Mesenteric fat pad (tissue), 1 donor: ENCODE measurements around the gene MRPS25. TPM values are rescaled to one million over a fixed set of nuclear protein-coding genes. Genes with fewer than 3 reads are reported as not detected.

Experiments used
- DNase-seq: peaks from one replicate; pipeline ENCODE4 v3.0.0-alpha.2; 2020; ENCODE audit warnings: low spot score
- total RNA-seq: library from RNA; stranded (reverse); fragmentation: NEBNext Ultra II Directional; extraction: Animal tissue kit (Norgen Biotek cat#: 25700); gene quantifications from one replicate; pipeline ENCODE4 v1.2.1, GENCODE V29; 2021
- donor health status: DM: yes; HTN: yes; CAD: no.

MRPS25 gene
- total RNA-seq, 1 donor from 2014 or later, result 52.3 TPM

DNA sequence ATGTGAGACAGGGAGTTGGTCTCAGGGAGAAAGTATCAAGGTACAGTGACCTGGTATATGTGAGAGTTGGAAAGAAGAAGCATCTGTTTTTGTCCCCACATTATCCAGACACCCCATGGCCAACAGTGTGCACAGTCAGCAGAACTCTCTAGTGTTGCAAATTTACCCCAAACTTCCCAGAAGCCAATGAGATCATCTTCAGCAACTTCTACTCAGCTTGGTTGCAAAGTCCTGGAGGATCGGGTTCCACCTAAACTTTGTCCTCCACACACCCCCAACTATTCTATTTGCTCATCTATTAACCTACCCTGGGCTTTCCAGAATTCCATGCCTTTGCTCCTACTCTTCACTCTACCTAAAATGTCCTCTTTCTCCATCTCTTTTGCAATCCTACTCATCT is 18.1 kb upstream of the MRPS25 start:
- no peak for DNase-seq

GRCh38 chr3:15081960-15082664 is 17.0 kb upstream of the MRPS25 start:
- DNase-seq, result no peak

DNA sequence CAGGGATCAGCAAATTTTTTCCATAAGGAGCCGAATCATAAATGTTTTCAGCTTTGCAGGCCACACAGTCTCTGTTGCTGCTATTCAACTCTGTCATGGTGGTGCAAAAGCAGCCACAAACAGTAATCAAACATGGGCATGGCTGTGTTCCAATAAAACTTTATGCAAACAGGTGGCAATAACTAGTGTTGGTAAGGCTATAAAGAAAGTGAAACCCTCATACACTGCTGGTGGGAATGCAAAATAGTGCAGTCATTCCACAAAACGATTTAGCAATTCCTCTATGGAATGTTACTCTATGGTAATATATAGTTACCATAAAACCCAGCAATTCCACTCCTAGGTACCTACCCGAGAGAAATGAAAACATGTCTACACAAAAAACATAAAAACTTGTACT is 14.0 kb upstream of the MRPS25 start:
- DNase-seq, result no peak

- no peak for DNase-seq
These were observed 9.4 kb upstream of the MRPS25 start for GRCh38 chr3:15074500-15074899.

GRCh38 chr3:15071699-15072098 is 6.6 kb upstream of the MRPS25 start:
- no peak for DNase-seq

GRCh38 chr3:15069441-15069840 is 4.3 kb upstream of the MRPS25 start:
- no peak for DNase-seq

DNA sequence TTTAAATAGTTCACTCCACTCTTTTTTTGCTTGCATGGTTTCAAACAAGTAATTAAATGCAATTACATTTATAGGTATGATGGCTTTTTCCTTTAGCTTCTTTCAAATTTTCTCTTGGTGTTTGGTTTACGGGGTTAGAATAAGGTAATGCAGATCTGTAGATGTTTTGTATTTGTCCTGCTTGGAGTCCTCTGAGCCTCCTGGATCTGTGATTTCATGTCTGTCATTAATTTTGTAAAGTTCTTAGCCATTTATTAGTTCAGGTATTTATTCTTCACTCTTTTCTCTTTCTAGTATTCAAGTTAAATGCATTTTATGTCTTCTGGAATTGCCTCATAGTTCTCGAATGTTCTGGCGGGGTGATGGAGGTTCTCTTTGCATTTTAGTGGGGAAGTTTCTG is 1.4 kb upstream of the MRPS25 start:
- no peak for DNase-seq

GRCh38 chr3:15065550-15066007 is 464 bp upstream of the MRPS25 start:
- no peak for DNase-seq

DNA sequence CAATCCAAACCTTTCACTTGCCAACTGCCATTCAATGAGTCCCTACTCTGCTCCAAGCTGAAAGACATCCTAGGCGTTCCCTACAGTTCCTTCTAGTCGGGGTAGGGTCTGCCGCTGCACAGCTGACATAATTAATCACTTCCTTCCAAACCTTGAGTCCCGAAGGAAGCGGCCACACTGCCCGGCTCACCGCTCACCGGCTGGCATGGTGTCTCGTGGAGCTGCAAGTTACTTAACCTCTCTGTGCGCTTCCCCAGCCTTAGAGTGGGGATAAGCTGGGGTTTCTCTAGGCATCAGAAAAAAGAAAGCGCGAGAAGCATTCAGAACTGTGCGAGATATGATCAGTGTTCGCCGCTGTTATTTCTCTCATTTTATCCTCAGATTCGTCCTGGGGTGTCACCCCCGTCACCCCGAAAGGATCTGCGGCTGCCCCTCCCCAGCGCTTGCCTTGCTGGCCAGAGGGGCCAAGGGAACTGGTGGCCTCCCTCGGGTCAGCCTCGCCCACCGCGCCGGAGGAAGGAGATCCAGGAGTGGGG is 748 bp downstream of the MRPS25 start:
- DNase-seq, result no peak

DNA sequence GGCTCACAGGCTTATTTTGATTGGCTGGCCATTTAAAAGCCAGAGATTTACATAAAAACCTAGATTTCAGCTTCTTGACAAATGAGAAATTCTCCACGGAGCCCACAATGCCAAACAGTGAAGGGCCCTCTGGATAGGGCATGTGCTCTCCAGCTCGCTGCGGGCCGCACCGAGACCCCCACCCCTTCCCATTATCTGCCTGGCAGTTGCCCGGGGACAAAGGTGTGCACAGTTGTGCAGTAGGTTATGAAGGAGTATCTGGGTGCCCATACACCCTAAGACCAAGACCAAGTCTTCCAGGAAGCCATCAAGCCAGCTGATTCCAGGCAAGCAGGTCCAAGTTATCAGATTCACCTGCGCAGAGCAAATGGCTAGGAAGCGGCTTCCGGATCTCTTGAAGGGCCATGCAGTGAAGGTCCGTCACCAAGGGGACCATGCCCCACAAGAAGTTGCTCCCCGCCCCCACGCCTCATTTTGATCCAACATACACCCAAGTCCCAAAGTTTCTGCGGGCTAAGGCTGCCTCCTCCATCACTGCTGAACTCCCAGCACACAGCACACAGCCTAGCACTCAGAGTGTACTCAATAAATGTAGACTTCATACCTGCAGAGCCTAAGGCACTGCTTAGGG is 1.3 kb downstream of the MRPS25 start:
- DNase-seq, result no peak

GRCh38 chr3:15063238-15063637 is 1.9 kb downstream of the MRPS25 start:
- no peak for DNase-seq

DNA sequence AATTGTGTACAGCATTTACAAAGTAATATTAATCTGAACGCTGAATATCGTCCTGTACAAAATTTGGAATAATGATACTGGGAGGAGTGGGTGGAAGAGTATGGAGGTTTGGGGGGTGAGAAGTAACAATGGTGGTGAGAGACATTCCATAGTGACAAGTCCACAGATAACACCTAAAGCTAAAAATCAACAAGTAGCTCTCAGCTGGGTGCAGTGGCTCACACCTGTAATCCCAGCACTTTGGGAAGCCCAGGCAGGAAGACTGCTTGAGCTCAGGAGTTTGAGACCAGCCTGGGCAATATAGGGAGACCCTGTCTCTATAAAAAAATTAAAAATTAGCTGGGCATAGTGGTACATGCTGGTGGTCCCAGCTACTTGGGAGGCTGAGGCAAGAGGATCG is 5.1 kb downstream of the MRPS25 start:
- no peak for DNase-seq

DNA sequence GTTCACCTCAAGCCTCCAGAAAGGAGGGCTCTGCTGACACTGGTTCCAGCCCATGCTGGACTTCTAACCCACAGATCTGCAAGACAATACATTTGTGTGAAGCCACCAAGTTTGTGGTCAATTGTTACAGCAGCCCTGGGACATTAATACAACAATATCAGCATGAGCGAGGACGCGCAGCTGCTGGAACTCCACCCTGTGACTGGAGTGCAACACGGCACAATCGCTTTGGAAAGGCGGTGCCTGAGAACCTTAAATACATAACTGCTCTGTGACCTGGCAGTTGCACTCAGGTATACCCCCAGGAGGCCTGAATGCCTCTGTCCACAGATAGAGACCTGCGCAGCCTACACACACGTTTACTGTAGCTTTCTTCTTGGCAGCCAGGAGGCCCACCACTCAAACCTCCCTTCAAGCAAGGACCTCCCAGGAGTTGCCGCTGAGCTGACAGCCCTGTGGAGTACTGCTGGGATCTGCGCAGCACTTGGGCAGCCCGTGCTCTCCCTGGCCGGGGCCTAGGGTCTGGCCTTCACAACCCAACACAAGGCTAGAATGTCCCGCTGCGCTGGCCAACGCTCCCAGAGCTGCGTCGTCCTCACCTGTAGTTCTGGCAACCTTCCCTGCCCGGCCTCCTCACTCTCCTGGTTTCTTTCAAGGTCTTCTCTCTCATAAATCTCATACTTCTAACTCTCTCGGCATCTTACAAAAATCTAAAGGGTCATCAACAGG is 8.3 kb downstream of the MRPS25 start:
- DNase-seq, result peak; percentile 60

GRCh38 chr3:15055019-15055557 is 10.0 kb downstream of the MRPS25 start:
- peak; percentile 30 for DNase-seq

- no peak for DNase-seq
These were observed 11.6 kb downstream of the MRPS25 start for GRCh38 chr3:15053541-15053940.

- DNase-seq, result no peak
These were observed 12.5 kb downstream of the MRPS25 start for GRCh38 chr3:15052335-15053242.

- DNase-seq, result no peak
These were observed 13.6 kb downstream of the MRPS25 start for GRCh38 chr3:15051531-15051930.

- peak; percentile 33 for DNase-seq
These were observed 14.6 kb downstream of the MRPS25 start for GRCh38 chr3:15050405-15051092.

DNA sequence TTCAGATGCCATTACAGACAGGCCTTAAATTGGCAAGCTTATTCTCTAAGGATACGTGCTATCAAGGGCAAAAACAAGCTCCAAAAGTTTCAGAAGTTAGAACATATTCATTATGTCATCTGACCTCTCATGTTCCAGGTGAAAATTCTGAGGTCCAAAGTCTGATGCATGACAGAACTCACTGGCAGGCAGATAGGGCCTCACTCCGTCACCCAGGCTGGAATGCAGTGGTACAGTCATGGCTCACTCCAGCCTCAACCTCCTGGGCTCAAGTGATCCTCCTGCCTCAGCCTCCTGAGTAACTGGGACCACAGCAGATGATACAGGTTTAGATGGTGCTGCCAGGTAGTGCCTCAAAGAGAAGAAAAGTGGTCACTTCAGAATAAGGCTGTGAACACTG is 15.5 kb downstream of the MRPS25 start:
- peak; percentile 18 for DNase-seq

GRCh38 chr3:15045667-15046066 is 19.4 kb downstream of the MRPS25 start:
- DNase-seq, result peak; percentile 16
